PC-9 (cell line): ENCODE data around the gene FGF11. TPM values are rescaled to one million over a fixed set of nuclear protein-coding genes. Genes with fewer than 3 reads are reported as not detected.

ENCODE experiments used
- BruUV-seq: library from RNA; stranded (reverse); fragments of 400-500 nt; replicated peaks from 2 replicates; lab custom pipeline; 2021; lab: Mats Ljungman, UMichigan
- CTCF ChIA-PET: fragments of 300-600 bp; sonication (Branson Sonifier 250); formaldehyde crosslinking; loops from one replicate; lab custom pipeline; 2022; ENCODE audit warnings: antibody characterized with exemption; lab: Charles Lee
- POLR2A ChIA-PET: fragments of 300-600 bp; sonication (Branson Sonifier 250); formaldehyde crosslinking; loops from one replicate; lab custom pipeline; 2022; ENCODE audit warnings: antibody characterized with exemption; ENCODE audit not compliant: unreplicated experiment; lab: Charles Lee
- DNase-seq, 2 experiments: peaks; one replicate each; pipeline versions ENCODE4 v3.0.0 to v3.0.0-alpha.2; 2015 to 2022; ENCODE audit warnings: mixed read lengths in 1 of 2
- H2AFZ ChIP-seq: fragments of 200-600 bp; sonication (generic); 2 replicates; pipeline ENCODE4 v1.8.1; 2017; ENCODE audit warnings: antibody characterized with exemption
- H3F3A ChIP-seq: fragments of 200-600 bp; sonication (generic); 2 replicates; pipeline ENCODE4 v1.8.1; 2017; ENCODE audit warnings: antibody characterized with exemption, mild to moderate bottlenecking, low read depth; ENCODE audit not compliant: insufficient read depth
- H3K27ac ChIP-seq: fragments of 200-600 bp; sonication (generic); 2 replicates; pipeline ENCODE4 v1.6.1; 2016; ENCODE audit warnings: mixed run types
- H3K27me3 ChIP-seq: fragments of 200-600 bp; sonication (generic); 2 replicates; pipeline ENCODE4 v1.6.1; 2016; ENCODE audit warnings: low read depth, mixed run types; ENCODE audit not compliant: insufficient read depth
- H3K36me3 ChIP-seq: fragments of 200-600 bp; sonication (generic); 2 replicates; pipeline ENCODE4 v1.6.1; 2016; ENCODE audit warnings: low read depth, mixed run types
- H3K4me1 ChIP-seq: fragments of 200-600 bp; sonication (generic); replicated peaks from 2 replicates; pipeline ENCODE4 v1.6.1; 2016; ENCODE audit warnings: mixed run types; ENCODE audit not compliant: insufficient read depth
- H3K4me2 ChIP-seq: fragments of 200-600 bp; sonication (generic); 2 replicates; pipeline ENCODE4 v1.6.1; 2017; ENCODE audit warnings: mixed run types
- H3K4me3 ChIP-seq: fragments of 200-600 bp; sonication (generic); 2 replicates; pipeline ENCODE4 v1.6.1; 2016; ENCODE audit warnings: mixed run types
- H3K79me2 ChIP-seq: fragments of 200-600 bp; sonication (generic); 2 replicates; pipeline ENCODE4 v1.6.1; 2017; ENCODE audit warnings: low read depth, mixed run types
- H3K9me2 ChIP-seq: fragments of 200-600 bp; sonication (generic); 2 replicates; pipeline ENCODE4 v1.8.1; 2017; ENCODE audit warnings: mild to moderate bottlenecking; ENCODE audit not compliant: insufficient read depth
- H3K9me3 ChIP-seq: fragments of 200-600 bp; sonication (generic); 2 replicates; pipeline ENCODE4 v1.8.1; 2016; ENCODE audit warnings: low read depth; ENCODE audit not compliant: insufficient read depth
- H4K20me1 ChIP-seq: fragments of 200-600 bp; sonication (generic); 2 replicates; pipeline ENCODE4 v1.8.1; 2017; ENCODE audit not compliant: insufficient read depth
- EZH2 ChIP-seq: fragments of 200-600 bp; sonication (generic); IDR thresholded peaks from 2 replicates; pipeline ENCODE4 v1.8.0; 2017; ENCODE audit warnings: antibody characterized with exemption, low read depth
- intact Hi-C: fragments of 100-400 bp; cut with micrococcal nuclease; formaldehyde crosslinking; loops from one replicate; pipeline ENCODE4 v1.10.0; 2022; ENCODE audit not compliant: unreplicated experiment
- total RNA-seq: library from RNA; stranded (reverse); gene quantifications from 2 replicates; pipeline ENCODE4 v1.2.3, GENCODE V29; 2021
- TF ChIP-seq, protein P1 (sequence below): fragments of 200-600 bp; sonication (generic); conservative IDR thresholded peaks from 2 replicates; pipeline ENCODE4 v1.6.1; 2017; ENCODE audit warnings: mixed run types, antibody characterized with exemption, mild to moderate bottlenecking, moderate library complexity

The FGF11 gene
- total RNA-seq, 1 experiment from 2014 or later, result 23.2 TPM

GRCh38 chr17:7408863-7409262 is 30.4 kb upstream of the FGF11 start:
- Histone ChIP-seq H3F3A (no peaks in the 10 kb centered on the region), H4K20me1 (no peaks in the 10 kb centered on the region), H3K4me1 (no peaks in the 10 kb centered on the region; the same call in 1 of the 2 replicates), H3K4me3 (no peak overlapping the region), H3K9me3 (no peaks in the 10 kb centered on the region), H3K27me3 (no peaks in the 10 kb centered on the region), H3K4me2 (no peak overlapping the region), H3K27ac (no peak overlapping the region), H2AFZ (no peak overlapping the region), H3K9me2 (no peaks in the 10 kb centered on the region), H3K79me2 (no peaks in the 10 kb centered on the region), H3K36me3 (no peaks in the 10 kb centered on the region)
- no TSS peak for BruUV-seq
- no peak for TF ChIP-seq EZH2
- TF ChIP-seq, protein P1, sequence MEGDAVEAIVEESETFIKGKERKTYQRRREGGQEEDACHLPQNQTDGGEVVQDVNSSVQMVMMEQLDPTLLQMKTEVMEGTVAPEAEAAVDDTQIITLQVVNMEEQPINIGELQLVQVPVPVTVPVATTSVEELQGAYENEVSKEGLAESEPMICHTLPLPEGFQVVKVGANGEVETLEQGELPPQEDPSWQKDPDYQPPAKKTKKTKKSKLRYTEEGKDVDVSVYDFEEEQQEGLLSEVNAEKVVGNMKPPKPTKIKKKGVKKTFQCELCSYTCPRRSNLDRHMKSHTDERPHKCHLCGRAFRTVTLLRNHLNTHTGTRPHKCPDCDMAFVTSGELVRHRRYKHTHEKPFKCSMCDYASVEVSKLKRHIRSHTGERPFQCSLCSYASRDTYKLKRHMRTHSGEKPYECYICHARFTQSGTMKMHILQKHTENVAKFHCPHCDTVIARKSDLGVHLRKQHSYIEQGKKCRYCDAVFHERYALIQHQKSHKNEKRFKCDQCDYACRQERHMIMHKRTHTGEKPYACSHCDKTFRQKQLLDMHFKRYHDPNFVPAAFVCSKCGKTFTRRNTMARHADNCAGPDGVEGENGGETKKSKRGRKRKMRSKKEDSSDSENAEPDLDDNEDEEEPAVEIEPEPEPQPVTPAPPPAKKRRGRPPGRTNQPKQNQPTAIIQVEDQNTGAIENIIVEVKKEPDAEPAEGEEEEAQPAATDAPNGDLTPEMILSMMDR, result no peak
- POLR2A ChIA-PET, result no interaction called here
- CTCF ChIA-PET, result no interaction called here
- no peak for DNase-seq
- intact Hi-C loops, result no loop called here

- H3K4me1 ChIP-seq, result no peaks in the 10 kb centered on the region; the same call in 1 of the 2 replicates
- no peaks in the 10 kb centered on the region for H4K20me1 ChIP-seq
- ChIA-PET POLR2A (no interaction called here), CTCF (no interaction called here)
- no peak overlapping the region for H3K27ac ChIP-seq
- BruUV-seq, result no TSS peak
- no peak overlapping the region for H3K4me3 ChIP-seq
- H3K27me3 ChIP-seq, result no peaks in the 10 kb centered on the region
- no peaks in the 10 kb centered on the region for H3K9me3 ChIP-seq
- no peaks in the 10 kb centered on the region for H3F3A ChIP-seq
- H3K9me2 ChIP-seq, result no peaks in the 10 kb centered on the region
- intact Hi-C loops, result no loop called here
- no peak overlapping the region for H2AFZ ChIP-seq
- TF ChIP-seq EZH2, result no peak
- TF ChIP-seq, protein P1, result no peak
- DNase-seq, result no peak
- no peaks in the 10 kb centered on the region for H3K79me2 ChIP-seq
- no peaks in the 10 kb centered on the region for H3K36me3 ChIP-seq
- H3K4me2 ChIP-seq, result no peak overlapping the region
These were observed 29.6 kb upstream of the FGF11 start for GRCh38 chr17:7409716-7410115.

DNA sequence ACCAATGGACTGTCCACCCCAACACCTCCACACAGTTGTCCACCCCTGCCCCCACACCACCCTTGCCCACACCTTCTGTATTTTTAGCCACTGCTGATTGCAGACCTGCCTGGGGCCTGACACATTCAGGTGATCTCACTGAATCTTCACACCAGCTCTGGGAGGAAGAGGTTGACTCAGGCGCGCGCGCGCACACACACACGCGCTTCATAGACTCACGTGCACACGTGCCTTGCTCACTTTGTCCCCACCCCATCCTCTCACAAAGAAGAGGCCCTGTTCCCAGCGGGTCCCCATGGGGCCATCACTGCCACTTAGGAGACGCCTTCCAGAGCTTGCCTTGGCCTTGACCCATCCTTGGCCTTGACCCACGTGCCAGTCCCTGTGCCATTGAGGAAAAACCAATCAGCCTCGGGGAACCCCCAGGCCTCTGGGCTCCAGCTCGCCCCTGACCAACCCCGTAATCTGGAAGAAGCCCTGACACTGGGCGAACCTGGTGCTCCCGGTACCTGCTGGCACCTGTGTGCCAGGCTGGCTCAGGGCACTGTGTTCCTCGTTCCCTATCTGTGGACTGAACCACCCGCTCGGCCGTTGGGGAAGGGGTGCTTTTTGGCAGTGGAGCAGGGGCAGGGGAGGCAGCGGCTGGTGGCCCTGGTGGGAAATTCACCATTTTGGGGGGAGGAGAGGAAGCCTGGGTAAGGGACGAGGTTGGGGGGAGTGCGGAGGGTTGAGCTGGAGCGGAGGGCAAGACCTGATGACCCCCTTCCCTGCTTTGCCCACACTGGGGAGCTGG is 28.5 kb upstream of the FGF11 start:
- Histone ChIP-seq H3F3A (no peaks in the 10 kb centered on the region), H3K27ac (no peak overlapping the region), H3K4me3 (no peak overlapping the region), H3K4me1 (no peaks in the 10 kb centered on the region; the same call in 1 of the 2 replicates), H3K36me3 (no peaks in the 10 kb centered on the region), H3K27me3 (no peaks in the 10 kb centered on the region), H3K4me2 (no peak overlapping the region), H2AFZ (no peak overlapping the region), H3K9me2 (no peaks in the 10 kb centered on the region), H4K20me1 (no peaks in the 10 kb centered on the region), H3K9me3 (no peaks in the 10 kb centered on the region), H3K79me2 (no peaks in the 10 kb centered on the region)
- intact Hi-C loops, result no loop called here
- BruUV-seq, result no TSS peak
- ChIA-PET POLR2A (no interaction called here), CTCF (no interaction called here)
- TF ChIP-seq, protein P1, result no peak
- TF ChIP-seq EZH2, result no peak
- no peak for DNase-seq
